GM12891 (cell line): ENCODE measurements around the gene NFX1.
"Not testable (repeated sequence)": the region's sequence is repeated elsewhere in the genome, so short reads cannot be mapped to it uniquely, and the experiment has no call there.

Source experiments
- POLR2A ChIP-seq: IDR thresholded peaks from 2 replicates; pipeline ENCODE4 v1.6.1; 2011; ENCODE audit warnings: low read depth, low read length, control low read depth
- TAF1 ChIP-seq: IDR thresholded peaks from 2 replicates; pipeline ENCODE4 v1.6.1; 2011; ENCODE audit warnings: low read depth, low read length, control low read depth

DNA sequence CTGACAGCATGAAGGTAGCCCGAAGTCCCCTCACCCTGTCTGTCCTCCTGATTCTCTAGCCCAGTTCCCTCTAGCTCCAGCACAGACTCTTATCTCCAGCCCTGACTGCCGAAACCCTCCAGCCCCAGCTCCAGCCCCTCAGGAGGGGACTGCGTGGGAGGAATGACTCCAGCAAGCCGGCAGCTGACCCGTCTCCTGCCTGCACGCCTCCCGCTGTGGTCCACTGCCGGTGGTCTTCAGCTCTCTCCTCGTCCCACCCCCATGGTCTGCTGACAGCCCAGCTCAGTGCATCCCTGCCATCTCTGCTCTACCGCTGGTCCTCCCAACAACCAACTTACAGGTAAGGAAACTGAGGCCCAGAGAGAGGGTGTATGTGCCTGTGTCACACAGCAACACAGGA lies 111.5 kb downstream of the NFX1 start:
- TF ChIP-seq POLR2A, TAF1: not testable (repeated sequence)
